Hypothalamus (tissue), 51 donors: ENCODE data around the gene MAD1L1.

Source experiments
- DNase-seq, 51 donors: peaks; one replicate each; lab custom pipeline; 2025; lab: John Stamatoyannopoulos, UW

Gene MAD1L1

GRCh38 chr7:1769286-1770200, 463.2 kb downstream of the MAD1L1 start:
- DNase-seq = no peak

- no peak for DNase-seq
Observed at GRCh38 chr7:1768832-1769231, 463.9 kb downstream of the MAD1L1 start.

- no peak for DNase-seq
Observed at GRCh38 chr7:1767524-1767923, 465.2 kb downstream of the MAD1L1 start.
